Lower leg skin (tissue), 3 donors: ENCODE measurements around the gene LMF1.

ENCODE experiments used
- CTCF ChIP-seq, 3 donors: fragments of 450-650 bp; IDR thresholded peaks; one replicate each; pipeline ENCODE4 v1.5.1; 2016; ENCODE audit warnings: antibody characterized with exemption in 3 of 3, mild to moderate bottlenecking in 3 of 3, moderate library complexity in 2 of 3
- POLR2A ChIP-seq, 2 donors: fragments of 450-650 bp; IDR thresholded peaks; one replicate each; pipeline ENCODE4 v1.6.1; 2016 to 2017; ENCODE audit warnings: antibody characterized with exemption in 2 of 2, mild to moderate bottlenecking in 1 of 2, moderate library complexity in 1 of 2

- TF ChIP-seq CTCF (IDR thresholded peaks at IDR 0.05) (no peak), POLR2A (IDR thresholded peaks at IDR 0.05) (no peak)
Observed at GRCh38 chr16:986925-987582, 16.3 kb upstream of the LMF1 start.
